ENCODE results near the gene ANKH.

Gene ANKH

DNA sequence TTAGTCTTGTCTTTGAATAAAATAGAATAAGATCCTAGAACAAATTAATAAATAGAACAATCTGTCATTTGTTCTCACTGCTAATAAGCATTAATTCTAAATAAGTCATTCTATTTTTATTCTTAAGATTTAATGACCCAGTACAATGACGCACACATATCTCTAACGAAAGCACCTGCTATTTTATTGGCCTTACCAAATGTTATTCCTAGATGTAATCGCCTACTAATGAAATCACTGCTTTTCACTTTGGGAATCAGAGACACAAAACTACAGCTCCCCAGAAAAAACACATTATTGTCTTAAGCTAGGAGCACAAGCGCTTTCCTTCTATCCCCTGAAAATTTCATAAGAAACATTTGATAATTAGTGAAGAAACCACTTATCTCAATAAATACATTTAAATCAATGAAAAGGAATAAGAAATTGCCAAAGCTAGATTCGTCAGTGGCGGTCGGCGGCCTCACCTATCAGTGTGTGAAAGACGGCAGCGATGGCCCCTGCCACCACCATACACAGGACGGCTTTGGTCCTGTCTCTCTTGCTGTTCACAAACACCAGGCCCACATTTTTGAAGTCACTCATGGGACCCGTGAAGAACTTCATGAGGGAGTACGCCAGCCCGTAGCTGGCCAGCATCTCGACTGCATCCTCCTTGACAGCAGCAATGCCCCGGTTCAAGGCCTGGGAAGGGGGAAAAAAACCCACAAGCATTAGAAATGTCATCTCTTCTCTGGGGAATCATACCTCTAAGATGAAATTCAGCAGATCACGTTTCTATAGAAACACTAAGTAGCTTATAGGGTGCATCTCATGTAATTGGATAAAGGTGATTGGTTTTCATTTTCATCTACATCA lies 102.8 kb downstream of the ANKH start:
- TF ChIP-seq, protein P1, sequence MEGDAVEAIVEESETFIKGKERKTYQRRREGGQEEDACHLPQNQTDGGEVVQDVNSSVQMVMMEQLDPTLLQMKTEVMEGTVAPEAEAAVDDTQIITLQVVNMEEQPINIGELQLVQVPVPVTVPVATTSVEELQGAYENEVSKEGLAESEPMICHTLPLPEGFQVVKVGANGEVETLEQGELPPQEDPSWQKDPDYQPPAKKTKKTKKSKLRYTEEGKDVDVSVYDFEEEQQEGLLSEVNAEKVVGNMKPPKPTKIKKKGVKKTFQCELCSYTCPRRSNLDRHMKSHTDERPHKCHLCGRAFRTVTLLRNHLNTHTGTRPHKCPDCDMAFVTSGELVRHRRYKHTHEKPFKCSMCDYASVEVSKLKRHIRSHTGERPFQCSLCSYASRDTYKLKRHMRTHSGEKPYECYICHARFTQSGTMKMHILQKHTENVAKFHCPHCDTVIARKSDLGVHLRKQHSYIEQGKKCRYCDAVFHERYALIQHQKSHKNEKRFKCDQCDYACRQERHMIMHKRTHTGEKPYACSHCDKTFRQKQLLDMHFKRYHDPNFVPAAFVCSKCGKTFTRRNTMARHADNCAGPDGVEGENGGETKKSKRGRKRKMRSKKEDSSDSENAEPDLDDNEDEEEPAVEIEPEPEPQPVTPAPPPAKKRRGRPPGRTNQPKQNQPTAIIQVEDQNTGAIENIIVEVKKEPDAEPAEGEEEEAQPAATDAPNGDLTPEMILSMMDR (IDR thresholded peaks at IDR 0.05; ENCODE audit: low read depth, low read length), result no peak
- no peak overlapping the region for H3K4me3 ChIP-seq (replicated peaks in 1 of 2; ENCODE audit: low read depth in 2 of 2, low read length in 2 of 2)
- DNase-seq (ENCODE audit: low read depth in 2 of 2), result no peak

DNA sequence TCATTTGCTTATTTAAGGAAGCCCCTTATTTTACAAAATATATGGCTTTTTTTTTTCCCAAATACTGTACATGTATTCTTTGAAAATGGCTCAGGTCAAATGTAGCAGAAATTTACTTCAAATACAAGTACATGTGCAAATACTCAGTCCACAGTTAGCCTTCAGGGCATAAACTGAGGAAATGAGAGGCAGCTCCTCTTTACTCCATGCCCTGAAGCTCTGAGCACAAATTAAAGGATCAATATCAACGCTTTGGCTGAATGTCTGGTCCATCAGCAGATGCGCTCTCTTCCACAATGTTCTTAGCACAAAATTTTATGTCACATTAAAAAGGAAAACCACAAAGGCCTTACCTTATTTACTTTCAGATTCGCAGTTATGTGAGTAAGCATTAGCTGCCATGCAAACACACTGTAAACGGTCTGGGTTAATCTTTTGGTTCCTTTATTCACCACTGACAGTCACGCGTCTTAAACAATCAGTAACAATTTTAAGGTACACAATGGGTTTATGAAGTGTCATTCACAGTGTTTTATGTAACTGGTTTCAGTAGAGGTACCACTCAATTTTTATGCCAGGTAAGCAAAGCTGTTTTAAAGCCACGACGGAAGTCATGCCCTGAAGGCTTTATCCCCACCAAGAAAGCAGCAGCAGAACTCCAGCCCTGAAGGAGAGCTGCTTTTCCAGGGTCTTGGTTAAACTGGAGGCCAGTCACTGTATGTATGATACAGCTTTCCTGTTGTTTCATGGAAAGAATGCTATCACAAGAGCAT lies 103.7 kb downstream of the ANKH start:
- no peak for DNase-seq (ENCODE audit: low read depth in 2 of 2)
- H3K4me3 ChIP-seq (replicated peaks in 1 of 2; ENCODE audit: low read depth in 2 of 2, low read length in 2 of 2), result no peak overlapping the region

DNA sequence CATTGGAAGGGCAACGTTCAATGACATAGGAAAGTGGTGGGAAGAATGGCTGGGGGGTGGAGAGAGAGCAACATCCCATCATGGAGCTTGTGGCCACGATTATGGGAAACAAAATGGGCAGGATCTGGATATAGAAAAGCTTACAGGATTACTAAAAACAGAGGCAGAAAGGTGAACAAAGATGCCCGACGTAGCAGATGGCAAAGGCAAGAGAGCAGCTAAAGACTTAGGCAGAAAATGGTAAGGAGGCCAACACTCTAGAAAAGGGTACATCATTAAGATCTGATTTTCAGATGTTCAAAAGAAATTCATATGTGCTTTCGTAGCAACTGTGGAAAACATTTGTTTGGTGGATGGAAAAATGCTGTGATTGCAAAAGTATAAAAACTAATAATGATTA lies 104.5 kb downstream of the ANKH start:
- H3K4me3 ChIP-seq (replicated peaks in 1 of 2; ENCODE audit: low read depth in 2 of 2, low read length in 2 of 2), result no peak overlapping the region
- no peak for DNase-seq (ENCODE audit: low read depth in 2 of 2)
- TF ChIP-seq, protein P1 (IDR thresholded peaks at IDR 0.05; ENCODE audit: low read depth, low read length), result no peak

More for the DNA sequence above, 103.7 kb downstream of the ANKH start:
- TF ChIP-seq, protein P1 (IDR thresholded peaks at IDR 0.05; ENCODE audit: low read depth, low read length), result no peak

DNA sequence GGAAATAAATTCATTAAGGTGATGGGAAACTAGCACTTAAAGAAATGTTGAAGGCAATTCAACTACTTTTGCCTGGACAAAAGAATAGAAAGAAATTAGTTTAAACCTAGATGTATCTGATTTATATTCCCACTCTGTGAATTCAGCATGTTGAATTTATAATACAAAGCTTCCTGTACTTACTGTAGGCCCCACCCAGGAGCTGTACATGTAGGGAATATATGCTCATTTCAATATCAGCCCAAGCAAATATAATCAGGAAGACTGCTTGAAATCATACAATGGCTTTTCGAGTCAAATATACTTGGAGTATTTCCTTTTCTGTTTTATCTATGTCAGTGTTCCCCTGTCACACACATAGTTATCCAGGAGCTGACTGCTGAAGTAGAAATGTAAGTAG lies 105.0 kb downstream of the ANKH start:
- TF ChIP-seq, protein P1 (IDR thresholded peaks at IDR 0.05; ENCODE audit: low read depth, low read length), result no peak
- H3K4me3 ChIP-seq (replicated peaks in 1 of 2; ENCODE audit: low read depth in 2 of 2, low read length in 2 of 2), result no peak overlapping the region
- DNase-seq (ENCODE audit: low read depth in 2 of 2), result no peak

DNA sequence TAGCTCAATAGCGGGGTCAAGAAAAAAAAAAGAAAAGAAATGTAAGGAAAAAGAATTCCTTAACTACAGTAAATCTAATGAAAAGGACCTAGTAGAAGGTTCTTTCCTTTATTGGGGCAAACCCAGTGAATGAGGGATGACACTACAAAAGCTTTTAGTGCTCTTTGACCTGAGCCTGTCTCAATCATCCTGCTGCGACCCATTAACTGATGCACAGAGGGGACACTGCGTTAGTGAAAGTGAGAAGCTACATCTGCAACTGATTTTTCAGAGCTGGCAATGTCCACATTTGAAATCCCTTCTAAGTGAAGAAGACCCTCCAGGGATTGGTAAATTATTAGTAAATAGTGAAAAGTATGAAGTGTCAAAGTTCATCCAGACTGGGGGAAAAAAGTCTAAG lies 106.0 kb downstream of the ANKH start:
- H3K4me3 ChIP-seq (replicated peaks in 1 of 2; ENCODE audit: low read depth in 2 of 2, low read length in 2 of 2), result no peak overlapping the region
- TF ChIP-seq, protein P1 (IDR thresholded peaks at IDR 0.05; ENCODE audit: low read depth, low read length), result no peak
- no peak for DNase-seq (ENCODE audit: low read depth in 2 of 2)

DNA sequence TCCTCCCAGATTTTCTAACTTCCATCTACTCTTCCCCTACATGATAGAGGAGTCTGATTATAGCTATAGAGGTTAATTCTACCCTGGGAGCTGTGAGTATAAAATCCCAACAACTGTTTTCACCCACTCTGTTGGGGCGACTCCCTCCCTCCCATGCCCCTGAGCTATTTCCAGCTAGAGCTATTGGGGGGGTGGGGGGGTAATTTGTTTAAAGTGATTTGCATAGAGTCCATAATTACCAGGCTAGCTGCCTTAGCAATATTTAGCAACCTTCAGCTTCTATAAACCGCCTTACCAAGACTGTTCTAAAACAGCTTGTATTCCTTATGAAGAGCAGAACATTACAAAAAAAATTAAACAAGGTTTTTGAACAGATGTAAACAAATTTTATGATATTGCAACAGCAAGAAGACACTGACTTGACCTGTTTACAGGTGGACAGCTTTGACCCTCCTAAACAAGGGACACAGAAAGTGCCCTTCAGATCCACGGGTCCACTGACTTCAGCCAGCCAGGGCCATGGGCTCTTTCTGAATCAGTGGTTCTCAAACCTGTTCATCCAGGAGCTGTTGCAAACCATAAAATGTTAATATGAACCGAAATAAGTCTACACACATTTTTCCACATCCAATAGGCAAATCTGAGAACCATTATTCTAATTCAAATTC lies 108.9 kb downstream of the ANKH start:
- TF ChIP-seq, protein P1 (IDR thresholded peaks at IDR 0.05; ENCODE audit: low read depth, low read length), result no peak
- no peak for DNase-seq (ENCODE audit: low read depth in 2 of 2)
- no peak overlapping the region for H3K4me3 ChIP-seq (replicated peaks in 1 of 2; ENCODE audit: low read depth in 2 of 2, low read length in 2 of 2)

Data from cardiac fibroblast (primary cell).